ENCODE results near the gene PRPF19. TPM values are rescaled to one million over a fixed set of nuclear protein-coding genes. Genes with fewer than 3 reads are reported as not detected.

PRPF19 gene
- total RNA-seq, 3 donors from 2014 or later (not counting 1 experiment from before 2014, with no cell fraction given), result 61.0 to 69.7 (median 67.5) TPM

- H3K27ac ChIP-seq (ENCODE audit: low read length), result no peak within 1 kb of the TSS
- H3K27me3 ChIP-seq (ENCODE audit: control insufficient read depth, insufficient read depth, low read length), result no peaks in the 10 kb centered on the region
- WGBS (ENCODE audit: insufficient coverage), result 78% methylated on average over 13 of the region's 13 CpGs
- no peaks in the 10 kb centered on the region for H3K9me3 Mint-ChIP-seq
- H3K4me1 Mint-ChIP-seq, result peaks cover 0 to 4% of the 10 kb centered on the region in 2 donors
- H3K9me3 ChIP-seq (ENCODE audit: control insufficient read depth, insufficient read depth, low read length), result no peaks in the 10 kb centered on the region
- peaks cover 9% of the 10 kb centered on the region for H3K4me1 ChIP-seq (ENCODE audit: control insufficient read depth, insufficient read depth, low read length)
- H3K36me3 Mint-ChIP-seq, result no peaks in the 10 kb centered on the region
- no peak within 1 kb of the TSS for H3K4me3 ChIP-seq (ENCODE audit: low read length)
- H3K4me3 Mint-ChIP-seq, result no peak within 1 kb of the TSS
- no peaks in the 10 kb centered on the region for H3K36me3 ChIP-seq (ENCODE audit: control insufficient read depth, insufficient read depth, low read length)
- no peak within 1 kb of the TSS for H3K27ac Mint-ChIP-seq
- intact Hi-C loops (cut with micrococcal nuclease), result no loop called here
- H3K27me3 Mint-ChIP-seq (ENCODE audit: low read depth in 2 of 2), result peaks cover 4 to 6% of the 10 kb centered on the region in 2 donors
- TF ChIP-seq, protein P1, sequence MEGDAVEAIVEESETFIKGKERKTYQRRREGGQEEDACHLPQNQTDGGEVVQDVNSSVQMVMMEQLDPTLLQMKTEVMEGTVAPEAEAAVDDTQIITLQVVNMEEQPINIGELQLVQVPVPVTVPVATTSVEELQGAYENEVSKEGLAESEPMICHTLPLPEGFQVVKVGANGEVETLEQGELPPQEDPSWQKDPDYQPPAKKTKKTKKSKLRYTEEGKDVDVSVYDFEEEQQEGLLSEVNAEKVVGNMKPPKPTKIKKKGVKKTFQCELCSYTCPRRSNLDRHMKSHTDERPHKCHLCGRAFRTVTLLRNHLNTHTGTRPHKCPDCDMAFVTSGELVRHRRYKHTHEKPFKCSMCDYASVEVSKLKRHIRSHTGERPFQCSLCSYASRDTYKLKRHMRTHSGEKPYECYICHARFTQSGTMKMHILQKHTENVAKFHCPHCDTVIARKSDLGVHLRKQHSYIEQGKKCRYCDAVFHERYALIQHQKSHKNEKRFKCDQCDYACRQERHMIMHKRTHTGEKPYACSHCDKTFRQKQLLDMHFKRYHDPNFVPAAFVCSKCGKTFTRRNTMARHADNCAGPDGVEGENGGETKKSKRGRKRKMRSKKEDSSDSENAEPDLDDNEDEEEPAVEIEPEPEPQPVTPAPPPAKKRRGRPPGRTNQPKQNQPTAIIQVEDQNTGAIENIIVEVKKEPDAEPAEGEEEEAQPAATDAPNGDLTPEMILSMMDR (IDR thresholded peaks at IDR 0.05), result no peak
- no peak for ATAC-seq
- no peak for DNase-seq
These were observed 39.2 kb downstream of the PRPF19 start, which contains the start of gene ZP1 for GRCh38 chr11:60866911-60867870. TSS of gene ZP1 (plus strand) at chr11:60867542. CDS start at chr11:60867562, 20 bp downstream.

DNA sequence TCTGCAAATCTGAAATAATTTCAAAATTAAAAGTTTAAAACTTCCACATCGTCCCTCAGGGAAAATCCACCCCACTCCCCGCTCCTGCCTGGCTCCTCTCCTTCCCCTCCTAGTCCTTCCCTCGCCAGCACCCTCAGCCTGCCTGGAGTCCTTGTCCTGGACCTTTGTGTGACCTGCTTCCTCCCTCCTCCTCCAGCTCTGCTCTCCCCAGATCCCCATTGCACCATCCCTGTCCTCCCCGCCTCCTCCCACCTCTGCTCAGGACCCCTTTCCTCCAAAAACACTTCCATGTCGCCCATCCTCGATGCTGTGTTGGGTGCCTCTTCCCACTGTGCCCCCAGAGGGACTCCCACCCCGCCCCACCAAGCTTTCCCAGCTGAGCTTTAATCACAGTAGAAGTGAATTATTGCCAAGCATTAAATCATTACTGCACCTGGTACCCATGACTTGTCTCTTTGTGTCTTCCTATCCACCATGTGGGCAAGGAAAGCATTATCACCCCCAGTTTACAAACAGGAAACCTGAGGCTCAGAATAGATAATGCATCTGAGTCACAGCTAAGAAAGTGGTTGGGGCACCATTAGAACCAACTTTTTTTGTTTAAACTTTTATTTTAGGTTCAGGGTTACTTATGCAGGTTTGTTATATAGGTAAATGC, 41.4 kb downstream of the PRPF19 start:
- no peaks in the 10 kb centered on the region for H3K4me1 Mint-ChIP-seq
- Histone ChIP-seq H3K9me3 (ENCODE audit: control insufficient read depth, insufficient read depth, low read length) (no peaks in the 10 kb centered on the region), H3K27me3 (ENCODE audit: control insufficient read depth, insufficient read depth, low read length) (no peaks in the 10 kb centered on the region), H3K4me1 (ENCODE audit: control insufficient read depth, insufficient read depth, low read length) (no peaks in the 10 kb centered on the region), H3K4me3 (ENCODE audit: low read length) (no peak overlapping the region), H3K36me3 (ENCODE audit: control insufficient read depth, insufficient read depth, low read length) (no peaks in the 10 kb centered on the region), H3K27ac (ENCODE audit: low read length) (no peak overlapping the region)
- no peak for DNase-seq
- TF ChIP-seq, protein P1 (IDR thresholded peaks at IDR 0.05), result no peak
- no peak overlapping the region for H3K27ac Mint-ChIP-seq
- no peaks in the 10 kb centered on the region for H3K36me3 Mint-ChIP-seq
- ATAC-seq, result peak in 1 of 3 donors; percentile 51
- peaks cover 4 to 8% of the 10 kb centered on the region in 2 donors for H3K27me3 Mint-ChIP-seq (ENCODE audit: low read depth in 2 of 2)
- intact Hi-C loops (cut with micrococcal nuclease), result no loop called here
- no peak overlapping the region for H3K4me3 Mint-ChIP-seq
- whole genome bisulfite sequencing (ENCODE audit: insufficient coverage), result 76% methylated on average over 7 of the region's 7 CpGs
- no peaks in the 10 kb centered on the region for H3K9me3 Mint-ChIP-seq

- ATAC-seq, result no peak
- no peak overlapping the region for H3K4me3 ChIP-seq (ENCODE audit: low read length)
- H3K4me1 Mint-ChIP-seq, result no peaks in the 10 kb centered on the region
- H3K36me3 Mint-ChIP-seq, result no peaks in the 10 kb centered on the region
- TF ChIP-seq, protein P1 (IDR thresholded peaks at IDR 0.05), result no peak
- intact Hi-C loops (cut with micrococcal nuclease), result no loop called here
- H3K27me3 ChIP-seq (ENCODE audit: control insufficient read depth, insufficient read depth, low read length), result no peaks in the 10 kb centered on the region
- H3K36me3 ChIP-seq (ENCODE audit: control insufficient read depth, insufficient read depth, low read length), result no peaks in the 10 kb centered on the region
- H3K27ac ChIP-seq (ENCODE audit: low read length), result no peak overlapping the region
- H3K27me3 Mint-ChIP-seq (ENCODE audit: low read depth in 2 of 2), result peaks cover 0 to 8% of the 10 kb centered on the region in 2 donors
- no peaks in the 10 kb centered on the region for H3K9me3 ChIP-seq (ENCODE audit: control insufficient read depth, insufficient read depth, low read length)
- no peaks in the 10 kb centered on the region for H3K9me3 Mint-ChIP-seq
- WGBS (ENCODE audit: insufficient coverage), result 86% methylated on average over 16 of the region's 16 CpGs
- DNase-seq, result no peak
- peaks cover 3% of the 10 kb centered on the region for H3K4me1 ChIP-seq (ENCODE audit: control insufficient read depth, insufficient read depth, low read length)
- H3K27ac Mint-ChIP-seq, result no peak overlapping the region
- no peak overlapping the region for H3K4me3 Mint-ChIP-seq
These were observed 42.5 kb downstream of the PRPF19 start for GRCh38 chr11:60863550-60864521.

Data from natural killer cell (primary cell).